BE2C (cell line): ENCODE data around the gene ACTR6.
A peak's percentile ranks its signal among the peaks of the same experiment; 100 is the strongest.

Experiments
- DNase-seq: peaks from one replicate; pipeline ENCODE4 v3.0.0-alpha.2; 2020
- H3K27me3 ChIP-seq: fragments of 250-450 bp; sonication (Bioruptor Pico); 2 replicates; pipeline ENCODE4 v1.5.1; 2020; ENCODE audit warnings: mild to moderate bottlenecking
- H3K36me3 ChIP-seq: fragments of 250-450 bp; sonication (Bioruptor Pico); 2 replicates; pipeline ENCODE4 v1.5.1; 2020; ENCODE audit warnings: mild to moderate bottlenecking
- H3K4me1 ChIP-seq: fragments of 250-450 bp; sonication (Bioruptor Pico); 2 replicates; pipeline ENCODE4 v1.5.1; 2020
- H3K4me3 ChIP-seq: 2 replicates; pipeline ENCODE4 v1.5.1; 2011; ENCODE audit warnings: low read depth, low read length
- H3K9me3 ChIP-seq: fragments of 250-450 bp; sonication (Bioruptor Pico); 2 replicates; pipeline ENCODE4 v1.5.1; 2020
- TF ChIP-seq, protein P1 (sequence below): IDR thresholded peaks from 2 replicates; pipeline ENCODE4 v1.5.1; 2012; ENCODE audit warnings: mild to moderate bottlenecking, low read depth, low read length

The ACTR6 gene

GRCh38 chr12:100199023-100199346 is 1.6 kb upstream of the ACTR6 start:
- no peaks in the 10 kb centered on the region for H3K9me3 ChIP-seq
- peak overlapping the region; percentile 82 for H3K4me3 ChIP-seq
- TF ChIP-seq, protein P1, sequence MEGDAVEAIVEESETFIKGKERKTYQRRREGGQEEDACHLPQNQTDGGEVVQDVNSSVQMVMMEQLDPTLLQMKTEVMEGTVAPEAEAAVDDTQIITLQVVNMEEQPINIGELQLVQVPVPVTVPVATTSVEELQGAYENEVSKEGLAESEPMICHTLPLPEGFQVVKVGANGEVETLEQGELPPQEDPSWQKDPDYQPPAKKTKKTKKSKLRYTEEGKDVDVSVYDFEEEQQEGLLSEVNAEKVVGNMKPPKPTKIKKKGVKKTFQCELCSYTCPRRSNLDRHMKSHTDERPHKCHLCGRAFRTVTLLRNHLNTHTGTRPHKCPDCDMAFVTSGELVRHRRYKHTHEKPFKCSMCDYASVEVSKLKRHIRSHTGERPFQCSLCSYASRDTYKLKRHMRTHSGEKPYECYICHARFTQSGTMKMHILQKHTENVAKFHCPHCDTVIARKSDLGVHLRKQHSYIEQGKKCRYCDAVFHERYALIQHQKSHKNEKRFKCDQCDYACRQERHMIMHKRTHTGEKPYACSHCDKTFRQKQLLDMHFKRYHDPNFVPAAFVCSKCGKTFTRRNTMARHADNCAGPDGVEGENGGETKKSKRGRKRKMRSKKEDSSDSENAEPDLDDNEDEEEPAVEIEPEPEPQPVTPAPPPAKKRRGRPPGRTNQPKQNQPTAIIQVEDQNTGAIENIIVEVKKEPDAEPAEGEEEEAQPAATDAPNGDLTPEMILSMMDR: no peak
- H3K36me3 ChIP-seq: no peaks in the 10 kb centered on the region
- no peaks in the 10 kb centered on the region for H3K27me3 ChIP-seq
- no peak for DNase-seq
- H3K4me1 ChIP-seq: no peaks in the 10 kb centered on the region

DNA sequence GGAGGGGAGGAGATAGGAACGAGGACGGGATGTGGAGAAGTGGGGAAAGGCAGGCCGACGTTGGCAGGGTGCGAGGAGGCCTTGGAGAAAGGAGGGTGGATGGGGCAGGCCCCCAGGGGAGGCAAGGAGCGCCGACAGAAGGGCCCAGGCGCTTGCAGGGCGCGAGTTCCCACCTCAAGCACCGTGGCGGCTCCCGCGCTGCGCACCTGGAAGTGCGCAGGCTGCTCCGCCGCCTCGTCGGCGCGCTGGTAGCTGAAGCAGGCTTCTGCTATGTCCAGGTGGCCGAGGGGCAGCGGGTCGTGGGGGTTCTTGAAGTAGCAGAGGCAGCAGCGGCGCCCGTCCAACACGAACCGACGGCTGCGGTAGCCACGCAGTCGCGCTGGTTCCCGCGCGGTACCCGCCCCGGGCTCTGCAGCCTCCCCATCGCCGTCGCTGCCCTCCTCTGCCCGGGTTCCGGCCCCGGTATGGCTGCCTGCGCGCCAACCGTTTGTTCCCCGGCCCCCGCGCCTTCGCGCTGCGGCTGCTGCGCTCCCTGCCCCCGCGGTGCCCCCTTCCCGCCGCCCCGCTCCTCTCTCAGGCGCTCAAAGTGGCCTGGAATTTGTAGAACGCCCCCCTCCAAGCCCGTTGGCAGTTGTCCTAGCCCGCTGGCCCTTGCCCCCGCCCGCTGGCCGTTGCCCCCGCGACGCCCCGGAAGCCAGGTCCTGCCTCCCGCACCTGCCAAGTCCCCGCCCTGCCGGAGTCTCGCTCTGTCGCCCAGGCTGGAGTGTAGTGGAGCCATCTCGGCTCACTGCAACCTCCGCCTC is 1.1 kb upstream of the ACTR6 start:
- Histone ChIP-seq H3K36me3 (no peaks in the 10 kb centered on the region), H3K4me3 (peak overlapping the region; percentile 82), H3K27me3 (no peaks in the 10 kb centered on the region), H3K9me3 (no peaks in the 10 kb centered on the region), H3K4me1 (no peaks in the 10 kb centered on the region)
- TF ChIP-seq, protein P1: no peak
- peak; percentile 73 for DNase-seq

- Histone ChIP-seq H3K36me3 (no peaks in the 10 kb centered on the region), H3K4me3 (peak overlapping the region; percentile 82), H3K9me3 (no peaks in the 10 kb centered on the region), H3K27me3 (no peaks in the 10 kb centered on the region), H3K4me1 (no peaks in the 10 kb centered on the region)
- no peak for DNase-seq
- TF ChIP-seq, protein P1: no peak
These were observed 1.2 kb downstream of the ACTR6 start for GRCh38 chr12:100201604-100202423.

GRCh38 chr12:100207311-100207710 is 6.7 kb downstream of the ACTR6 start:
- Histone ChIP-seq H3K9me3 (no peaks in the 10 kb centered on the region), H3K36me3 (peaks cover 27% of the 10 kb centered on the region), H3K4me1 (no peaks in the 10 kb centered on the region), H3K27me3 (no peaks in the 10 kb centered on the region), H3K4me3 (no peak overlapping the region)
- TF ChIP-seq, protein P1: no peak
- DNase-seq: no peak

DNA sequence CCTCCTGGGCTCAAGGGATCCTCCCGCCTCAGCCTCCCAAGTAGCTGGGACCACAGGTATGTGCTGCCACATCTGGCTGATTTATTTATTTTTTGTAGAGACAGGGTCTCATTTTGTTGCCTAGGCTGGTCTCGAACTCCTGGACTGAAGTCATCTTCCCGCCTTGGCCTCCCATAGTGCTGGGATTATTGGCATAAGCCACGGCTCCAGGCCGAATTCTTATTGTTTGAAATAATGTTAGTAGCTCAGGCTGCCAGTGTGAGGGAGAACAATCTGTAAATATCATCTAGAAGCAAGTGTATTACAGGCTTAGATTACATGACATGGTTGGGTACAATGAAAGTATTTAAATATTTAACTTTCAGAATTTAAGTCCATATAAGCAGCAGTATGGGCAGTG is 8.2 kb downstream of the ACTR6 start:
- Histone ChIP-seq H3K4me1 (no peaks in the 10 kb centered on the region), H3K27me3 (no peaks in the 10 kb centered on the region), H3K36me3 (peaks cover 30% of the 10 kb centered on the region), H3K4me3 (no peak overlapping the region), H3K9me3 (no peaks in the 10 kb centered on the region)
- TF ChIP-seq, protein P1: no peak
- DNase-seq: no peak

GRCh38 chr12:100211698-100212097 is 11.1 kb downstream of the ACTR6 start:
- H3K4me3 ChIP-seq: no peak overlapping the region
- no peaks in the 10 kb centered on the region for H3K4me1 ChIP-seq
- no peaks in the 10 kb centered on the region for H3K9me3 ChIP-seq
- H3K36me3 ChIP-seq: peaks cover 37% of the 10 kb centered on the region
- no peak for DNase-seq
- TF ChIP-seq, protein P1: no peak
- H3K27me3 ChIP-seq: no peaks in the 10 kb centered on the region
